Karpas-422 (cell line): Measurements from ENCODE around the gene LMTK2. TPM values are rescaled to one million over a fixed set of nuclear protein-coding genes. Genes with fewer than 3 reads are reported as not detected.
A peak's percentile ranks its signal among the peaks of the same experiment; 100 is the strongest.
"Not testable (repeated sequence)": the region's sequence is repeated elsewhere in the genome, so short reads cannot be mapped to it uniquely, and the experiment has no call there.

Source experiments
- DNase-seq: peaks from one replicate; pipeline ENCODE4 v3.0.0-alpha.2; 2015
- H2AFZ ChIP-seq: fragments of 200-600 bp; sonication (generic); 2 replicates; pipeline ENCODE4 v1.6.1; 2014; ENCODE audit warnings: antibody characterized with exemption, low read length, mixed read lengths
- H3K27ac ChIP-seq: fragments of 200-600 bp; sonication (generic); 2 replicates; pipeline ENCODE4 v1.5.1; 2014; ENCODE audit warnings: mild to moderate bottlenecking, low read length, moderate library complexity
- H3K27me3 ChIP-seq: fragments of 200-600 bp; sonication (generic); 2 replicates; pipeline ENCODE4 v1.6.1; 2014; ENCODE audit warnings: low read length, mixed read lengths
- H3K36me3 ChIP-seq: fragments of 200-600 bp; sonication (generic); 2 replicates; pipeline ENCODE4 v1.6.1; 2014; ENCODE audit warnings: low read length, mixed read lengths; ENCODE audit not compliant: insufficient read depth
- H3K4me1 ChIP-seq: fragments of 200-600 bp; sonication (generic); 2 replicates; pipeline ENCODE4 v1.6.1; 2014; ENCODE audit warnings: mild to moderate bottlenecking, low read length, mixed read lengths
- H3K4me2 ChIP-seq: fragments of 200-600 bp; sonication (generic); 2 replicates; pipeline ENCODE4 v1.6.1; 2014; ENCODE audit warnings: low read length, low read depth, mild to moderate bottlenecking; ENCODE audit not compliant: poor library complexity, severe bottlenecking
- H3K4me3 ChIP-seq: fragments of 200-600 bp; sonication (generic); 2 replicates; pipeline ENCODE4 v1.5.1; 2014; ENCODE audit warnings: mild to moderate bottlenecking, antibody characterized with exemption, low read length, mixed read lengths
- H3K79me2 ChIP-seq: fragments of 200-600 bp; sonication (generic); 2 replicates; pipeline ENCODE4 v1.6.1; 2014; ENCODE audit warnings: mild to moderate bottlenecking, low read length, mixed read lengths
- H3K9ac ChIP-seq: fragments of 200-600 bp; sonication (generic); 2 replicates; pipeline ENCODE4 v1.6.0; 2014; ENCODE audit warnings: low read length
- H3K9me2 ChIP-seq: fragments of 200-600 bp; sonication (generic), shearing (Covaris generic); replicated peaks from 2 replicates; pipeline ENCODE4 v1.6.0; 2014; ENCODE audit warnings: mild to moderate bottlenecking, low read length, moderate library complexity; ENCODE audit not compliant: insufficient read depth
- H3K9me3 ChIP-seq: fragments of 300-700, 200-600 bp; sonication (generic); 2 replicates; pipeline ENCODE4 v1.6.1; 2014; ENCODE audit warnings: low read length, mixed read lengths
- H4K20me1 ChIP-seq: fragments of 200-600 bp; sonication (generic); 2 replicates; pipeline ENCODE4 v1.6.1; 2014; ENCODE audit warnings: mild to moderate bottlenecking, antibody characterized with exemption, low read length, low read depth; ENCODE audit not compliant: insufficient read depth
- total RNA-seq: library from RNA; depleted of rRNA; stranded (reverse); fragments of >200 nt; shearing (Covaris generic); gene quantifications from 2 replicates; pipeline ENCODE4 v1.2.3, GENCODE V29; 2014; ENCODE audit warnings: low replicate concordance

Gene LMTK2
- total RNA-seq, 1 experiment from 2014 or later, result 9.1 TPM

- Histone ChIP-seq H3K9ac (no peak overlapping the region), H3K4me1 (peaks cover 24% of the 10 kb centered on the region), H3K9me2 (no peaks in the 10 kb centered on the region), H3K27ac (no peak overlapping the region), H3K79me2 (no peaks in the 10 kb centered on the region), H2AFZ (no peak overlapping the region), H3K4me3 (no peak overlapping the region), H3K4me2 (no peak overlapping the region), H3K27me3 (no peaks in the 10 kb centered on the region), H3K36me3 (no peaks in the 10 kb centered on the region), H3K9me3 (no peaks in the 10 kb centered on the region), H4K20me1 (peaks cover 38% of the 10 kb centered on the region; the same call in 1 of the 2 replicates)
- no peak for DNase-seq
Observed at GRCh38 chr7:98214811-98215321, 108.2 kb downstream of the LMTK2 start.

- Histone ChIP-seq H3K9ac (no peak overlapping the region), H2AFZ (no peak overlapping the region), H3K79me2 (no peaks in the 10 kb centered on the region), H3K9me3 (no peaks in the 10 kb centered on the region), H3K27me3 (no peaks in the 10 kb centered on the region), H3K4me1 (peaks cover 27% of the 10 kb centered on the region), H3K4me2 (no peak overlapping the region), H4K20me1 (peaks cover 38% of the 10 kb centered on the region; the same call in 1 of the 2 replicates), H3K9me2 (no peaks in the 10 kb centered on the region), H3K27ac (no peak overlapping the region), H3K4me3 (no peak overlapping the region), H3K36me3 (no peaks in the 10 kb centered on the region)
- no peak for DNase-seq
Observed at GRCh38 chr7:98215561-98216495, 109.2 kb downstream of the LMTK2 start.

- Histone ChIP-seq H3K4me2 (no peak overlapping the region), H3K9me2 (no peaks in the 10 kb centered on the region), H3K4me1 (peaks cover 27% of the 10 kb centered on the region), H3K4me3 (no peak overlapping the region), H3K79me2 (no peaks in the 10 kb centered on the region), H2AFZ (no peak overlapping the region), H3K27me3 (no peaks in the 10 kb centered on the region), H3K27ac (no peak overlapping the region), H3K9ac (no peak overlapping the region), H4K20me1 (peaks cover 37% of the 10 kb centered on the region; the same call in 1 of the 2 replicates), H3K9me3 (no peaks in the 10 kb centered on the region), H3K36me3 (no peaks in the 10 kb centered on the region)
- DNase-seq, result no peak
Observed at GRCh38 chr7:98216941-98217622, 110.4 kb downstream of the LMTK2 start.

- Histone ChIP-seq H3K27me3 (no peaks in the 10 kb centered on the region), H3K4me3 (no peak overlapping the region), H3K9me2 (no peaks in the 10 kb centered on the region), H3K9ac (no peak overlapping the region), H4K20me1 (peaks cover 39% of the 10 kb centered on the region; the same call in 1 of the 2 replicates), H3K79me2 (no peaks in the 10 kb centered on the region), H3K4me1 (peaks cover 27% of the 10 kb centered on the region), H3K27ac (no peak overlapping the region), H3K36me3 (no peaks in the 10 kb centered on the region), H2AFZ (no peak overlapping the region), H3K9me3 (no peaks in the 10 kb centered on the region), H3K4me2 (no peak overlapping the region)
- peak; percentile 73 for DNase-seq
Observed at GRCh38 chr7:98217623-98218582, 111.2 kb downstream of the LMTK2 start.

GRCh38 chr7:98219382-98219781, 112.7 kb downstream of the LMTK2 start:
- H3K4me1 ChIP-seq, result peaks cover 27% of the 10 kb centered on the region
- not testable (repeated sequence) for H3K4me2 ChIP-seq, H3K36me3 ChIP-seq, H3K79me2 ChIP-seq, H3K9me3 ChIP-seq, H3K9ac ChIP-seq, H2AFZ ChIP-seq, DNase-seq, H3K27me3 ChIP-seq, H3K9me2 ChIP-seq, H3K27ac ChIP-seq, H3K4me3 ChIP-seq
- peaks cover 30% of the 10 kb centered on the region; the same call in 1 of the 2 replicates for H4K20me1 ChIP-seq

- no peaks in the 10 kb centered on the region for H3K27me3 ChIP-seq
- H4K20me1 ChIP-seq, result peaks cover 24% of the 10 kb centered on the region; the same call in 1 of the 2 replicates
- DNase-seq, result no peak
- no peaks in the 10 kb centered on the region for H3K9me2 ChIP-seq
- H3K4me3 ChIP-seq, result no peak overlapping the region
- peaks cover 27% of the 10 kb centered on the region for H3K4me1 ChIP-seq
- no peak overlapping the region for H3K27ac ChIP-seq
- no peak overlapping the region for H3K9ac ChIP-seq
- H3K9me3 ChIP-seq, result no peaks in the 10 kb centered on the region
- no peak overlapping the region for H3K4me2 ChIP-seq
- no peaks in the 10 kb centered on the region for H3K36me3 ChIP-seq
- no peaks in the 10 kb centered on the region for H3K79me2 ChIP-seq
- H2AFZ ChIP-seq, result no peak overlapping the region
Observed at GRCh38 chr7:98221611-98222532, 115.2 kb downstream of the LMTK2 start.

DNA sequence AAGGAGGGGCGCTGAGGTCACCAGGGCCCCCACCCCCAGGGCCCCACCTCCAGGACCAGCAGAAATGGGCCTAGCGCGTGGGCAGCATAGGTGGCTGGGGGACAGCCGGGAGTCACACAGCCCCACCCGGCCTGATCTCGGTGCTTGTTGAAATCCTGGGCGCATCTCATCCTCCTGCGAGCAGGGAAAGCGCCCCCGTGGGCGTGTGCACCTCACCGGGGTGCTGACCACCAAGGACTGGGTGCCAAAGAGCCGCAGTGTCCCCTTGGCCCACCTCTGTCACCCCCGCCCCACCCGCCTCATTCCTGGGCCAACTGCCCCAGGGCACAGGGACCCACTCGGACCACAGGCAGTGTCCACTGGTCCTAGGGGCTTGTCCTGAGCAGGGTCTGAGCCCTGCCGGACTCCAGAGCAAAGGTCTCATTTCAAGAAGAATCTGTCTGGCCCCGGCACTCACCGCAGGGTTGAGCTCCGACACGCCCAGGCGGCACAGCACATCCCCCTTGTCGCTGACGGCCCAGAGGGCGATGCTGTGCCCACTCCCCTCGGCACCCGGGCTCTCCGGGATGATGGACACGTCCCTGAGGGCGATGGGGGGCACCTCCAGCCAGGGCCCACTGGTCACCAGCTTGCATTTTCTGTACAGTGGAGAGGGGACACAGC, 116.0 kb downstream of the LMTK2 start:
- Histone ChIP-seq H3K27me3 (no peaks in the 10 kb centered on the region), H2AFZ (no peak overlapping the region), H3K4me3 (no peak overlapping the region), H3K4me2 (no peak overlapping the region), H3K36me3 (no peaks in the 10 kb centered on the region), H3K79me2 (no peaks in the 10 kb centered on the region), H3K9me2 (no peaks in the 10 kb centered on the region), H3K4me1 (peaks cover 25% of the 10 kb centered on the region), H3K27ac (no peak overlapping the region), H4K20me1 (peaks cover 19% of the 10 kb centered on the region; the same call in 1 of the 2 replicates), H3K9me3 (no peaks in the 10 kb centered on the region), H3K9ac (no peak overlapping the region)
- no peak for DNase-seq
